Endothelial cell (in vitro differentiated cells): ENCODE results near the gene CNTNAP5. TPM values are rescaled to one million over a fixed set of nuclear protein-coding genes. Genes with fewer than 3 reads are reported as not detected.

ENCODE experiments used
- DNase-seq: peaks from one replicate; pipeline ENCODE4 v3.0.0; 2021; ENCODE audit warnings: low spot score
- H3K27ac Mint-ChIP-seq: one replicate; pipeline ENCODE4 v1.8.0; 2021; ENCODE audit warnings: mixed read lengths, inconsistent platforms; ENCODE audit not compliant: unreplicated experiment
- H3K27me3 Mint-ChIP-seq: one replicate; pipeline ENCODE4 v1.8.0; 2021; ENCODE audit warnings: mild to moderate bottlenecking, moderate library complexity, mixed read lengths, inconsistent platforms; ENCODE audit not compliant: unreplicated experiment
- H3K36me3 Mint-ChIP-seq: one replicate; pipeline ENCODE4 v1.8.0; 2021; ENCODE audit warnings: mild to moderate bottlenecking, low read depth, mixed read lengths, inconsistent platforms; ENCODE audit not compliant: unreplicated experiment
- H3K4me1 Mint-ChIP-seq: one replicate; pipeline ENCODE4 v1.8.0; 2021; ENCODE audit warnings: mild to moderate bottlenecking, mixed read lengths, inconsistent platforms; ENCODE audit not compliant: unreplicated experiment
- H3K4me3 Mint-ChIP-seq: one replicate; pipeline ENCODE4 v1.8.0; 2021; ENCODE audit warnings: mild to moderate bottlenecking, mixed read lengths, inconsistent platforms; ENCODE audit not compliant: unreplicated experiment
- H3K9me3 Mint-ChIP-seq: one replicate; pipeline ENCODE4 v1.8.0; 2021; ENCODE audit warnings: mixed read lengths, inconsistent platforms; ENCODE audit not compliant: unreplicated experiment
- CTCF ChIP-seq: fragments of 200-600 bp; sonication (generic); IDR thresholded peaks from one replicate; pipeline ENCODE4 v1.5.0; 2021; ENCODE audit warnings: antibody characterized with exemption; ENCODE audit not compliant: unreplicated experiment
- total RNA-seq: library from RNA; stranded (reverse); fragmentation: NEBNext Ultra II Directional; extraction: Animal tissue kit (Norgen Biotek cat#: 25700); gene quantifications from one replicate; pipeline ENCODE4 v1.2.1, GENCODE V29; 2021; ENCODE audit not compliant: unreplicated experiment

Gene CNTNAP5
- total RNA-seq, 1 donor from 2014 or later, result 5.0 TPM

GRCh38 chr2:124209441-124209840 is 184.4 kb downstream of the CNTNAP5 start:
- H3K27ac Mint-ChIP-seq, result no peak overlapping the region
- TF ChIP-seq CTCF, result no peak
- no peaks in the 10 kb centered on the region for H3K4me1 Mint-ChIP-seq
- no peak for DNase-seq
- peaks cover 2% of the 10 kb centered on the region for H3K27me3 Mint-ChIP-seq
- no peaks in the 10 kb centered on the region for H3K9me3 Mint-ChIP-seq
- no peak overlapping the region for H3K4me3 Mint-ChIP-seq
- peaks cover 3% of the 10 kb centered on the region for H3K36me3 Mint-ChIP-seq

- no peak for TF ChIP-seq CTCF
- H3K36me3 Mint-ChIP-seq, result no peaks in the 10 kb centered on the region
- H3K4me3 Mint-ChIP-seq, result no peak overlapping the region
- no peaks in the 10 kb centered on the region for H3K9me3 Mint-ChIP-seq
- H3K27ac Mint-ChIP-seq, result no peak overlapping the region
- peaks cover 2% of the 10 kb centered on the region for H3K27me3 Mint-ChIP-seq
- no peak for DNase-seq
- no peaks in the 10 kb centered on the region for H3K4me1 Mint-ChIP-seq
These were observed 186.4 kb downstream of the CNTNAP5 start for GRCh38 chr2:124211461-124211860.

DNA sequence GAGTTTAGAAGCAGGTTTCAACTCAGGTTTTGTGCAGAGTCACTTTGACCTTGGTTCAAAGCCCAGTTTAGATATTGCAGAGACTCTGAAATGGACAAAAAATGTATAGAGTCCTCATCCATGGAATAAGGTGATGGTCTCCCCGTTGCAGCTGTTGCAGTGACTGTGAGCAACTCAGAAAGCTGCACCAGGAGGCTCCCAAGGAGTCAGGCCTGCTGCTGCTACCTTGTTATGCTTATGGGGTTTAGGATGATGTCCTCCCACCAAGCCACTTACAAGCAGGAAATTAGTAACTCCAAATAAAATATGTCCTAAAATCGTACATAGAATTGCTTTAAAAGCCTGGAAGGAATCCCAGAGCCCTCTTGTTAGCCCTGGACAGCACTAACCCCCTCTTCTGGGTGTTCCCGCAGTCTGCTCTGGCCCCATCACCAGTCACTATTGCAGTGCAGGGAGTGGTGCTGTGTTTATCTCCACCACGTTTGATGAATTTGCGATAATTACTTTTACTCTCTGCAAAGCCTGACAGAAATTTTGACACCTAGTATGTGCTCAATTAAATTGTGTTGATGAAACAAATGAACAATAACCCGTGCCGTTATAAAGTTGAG is 189.0 kb downstream of the CNTNAP5 start:
- H3K4me1 Mint-ChIP-seq, result no peaks in the 10 kb centered on the region
- H3K9me3 Mint-ChIP-seq, result no peaks in the 10 kb centered on the region
- H3K27me3 Mint-ChIP-seq, result peaks cover 2% of the 10 kb centered on the region
- no peaks in the 10 kb centered on the region for H3K36me3 Mint-ChIP-seq
- H3K27ac Mint-ChIP-seq, result no peak overlapping the region
- no peak overlapping the region for H3K4me3 Mint-ChIP-seq
- no peak for DNase-seq
- no peak for TF ChIP-seq CTCF

DNA sequence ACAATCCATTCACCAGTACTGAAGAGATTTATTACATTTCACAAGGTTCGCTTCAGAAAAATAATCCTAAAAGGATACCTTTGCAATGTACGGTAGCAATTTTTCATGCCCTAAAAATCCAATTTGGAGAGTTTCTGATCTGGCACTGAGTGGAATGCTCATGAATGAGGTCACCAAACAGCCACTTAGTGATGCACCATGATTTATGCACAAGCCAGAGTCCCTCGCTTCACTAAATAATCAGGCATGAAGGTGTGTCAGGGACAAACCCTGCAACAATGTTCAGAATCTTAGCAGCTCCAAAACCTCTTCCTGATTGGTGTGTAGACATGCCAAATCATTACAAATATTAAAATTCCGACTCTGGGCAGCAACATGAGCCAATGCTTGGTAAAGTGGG is 221.1 kb downstream of the CNTNAP5 start:
- Mint-ChIP-seq H3K4me1 (peaks cover 11% of the 10 kb centered on the region), H3K9me3 (no peaks in the 10 kb centered on the region), H3K27ac (no peak overlapping the region), H3K27me3 (no peaks in the 10 kb centered on the region), H3K4me3 (no peak overlapping the region), H3K36me3 (no peaks in the 10 kb centered on the region)
- TF ChIP-seq CTCF, result no peak
- DNase-seq, result no peak

- no peak for TF ChIP-seq CTCF
- DNase-seq, result no peak
- Mint-ChIP-seq H3K4me3 (no peak overlapping the region), H3K36me3 (no peaks in the 10 kb centered on the region), H3K27me3 (no peaks in the 10 kb centered on the region), H3K9me3 (no peaks in the 10 kb centered on the region), H3K4me1 (peaks cover 11% of the 10 kb centered on the region), H3K27ac (no peak overlapping the region)
These were observed 223.3 kb downstream of the CNTNAP5 start for GRCh38 chr2:124248386-124248785.
